DOHH2 (cell line): ENCODE data around the gene MAN2B2.

Experiments
- H3F3A ChIP-seq: fragments of 200-600 bp; sonication (generic), shearing (Covaris generic); 2 replicates; pipeline ENCODE4 v1.6.0; 2016; ENCODE audit warnings: antibody characterized with exemption, mild to moderate bottlenecking; ENCODE audit not compliant: control insufficient read depth, insufficient read depth
- H3K27ac ChIP-seq: fragments of 200-600 bp; sonication (generic); 2 replicates; pipeline ENCODE4 v1.5.1; 2014; ENCODE audit warnings: low read depth, mild to moderate bottlenecking, low read length, moderate library complexity
- H3K27me3 ChIP-seq: fragments of 200-600 bp; sonication (generic); 2 replicates; pipeline ENCODE4 v1.6.1; 2014; ENCODE audit warnings: mild to moderate bottlenecking, low read length, mixed read lengths; ENCODE audit not compliant: control insufficient read depth
- H3K36me3 ChIP-seq: fragments of 200-600 bp; sonication (generic); 2 replicates; pipeline ENCODE4 v1.6.1; 2014; ENCODE audit warnings: mild to moderate bottlenecking, low read length, moderate library complexity, mixed read lengths; ENCODE audit not compliant: control insufficient read depth
- H3K4me1 ChIP-seq: fragments of 200-600 bp; sonication (generic); 2 replicates; pipeline ENCODE4 v1.6.1; 2014; ENCODE audit warnings: mild to moderate bottlenecking, low read length, mixed read lengths; ENCODE audit not compliant: control insufficient read depth
- H3K4me2 ChIP-seq: fragments of 200-600 bp; sonication (generic); 2 replicates; pipeline ENCODE4 v1.6.0; 2014; ENCODE audit warnings: mild to moderate bottlenecking, low read length, moderate library complexity
- H3K4me3 ChIP-seq: fragments of 200-600 bp; sonication (generic); 2 replicates; pipeline ENCODE4 v1.5.1; 2014; ENCODE audit warnings: mild to moderate bottlenecking, low read length, mixed read lengths
- H3K79me2 ChIP-seq: fragments of 200-600 bp; sonication (generic); 2 replicates; pipeline ENCODE4 v1.6.1; 2014; ENCODE audit warnings: mild to moderate bottlenecking, low read length, mixed read lengths; ENCODE audit not compliant: control insufficient read depth
- H3K9me2 ChIP-seq: fragments of 200-600 bp; sonication (generic); replicated peaks from 2 replicates; pipeline ENCODE4 v1.6.1; 2014; ENCODE audit warnings: mild to moderate bottlenecking, low read length, mixed read lengths; ENCODE audit not compliant: control insufficient read depth
- H3K9me3 ChIP-seq: fragments of 200-600 bp; sonication (generic); 2 replicates; pipeline ENCODE4 v1.6.1; 2014; ENCODE audit warnings: antibody characterized with exemption, low read length, mixed read lengths; ENCODE audit not compliant: control insufficient read depth, insufficient read depth
- H4K20me1 ChIP-seq: fragments of 200-600 bp; sonication (generic); 2 replicates; pipeline ENCODE4 v1.6.0; 2014; ENCODE audit warnings: low read depth, mild to moderate bottlenecking, antibody characterized with exemption, low read length, moderate library complexity; ENCODE audit not compliant: control insufficient read depth, insufficient read depth
- EZH2phosphoT487 ChIP-seq: fragments of 200-600 bp; sonication (generic); IDR thresholded peaks from 2 replicates; pipeline ENCODE4 v1.6.1; 2017; ENCODE audit warnings: borderline replicate concordance, mild to moderate bottlenecking, antibody characterized with exemption, low read length, moderate library complexity, mixed read lengths
- TF ChIP-seq, protein P1 (sequence below): fragments of 200-600 bp; sonication (generic); IDR thresholded peaks from one replicate; pipeline ENCODE4 v1.5.1; 2014; ENCODE audit warnings: antibody characterized with exemption, mild to moderate bottlenecking, low read depth, low read length; ENCODE audit not compliant: poor library complexity, severe bottlenecking

MAN2B2 gene

DNA sequence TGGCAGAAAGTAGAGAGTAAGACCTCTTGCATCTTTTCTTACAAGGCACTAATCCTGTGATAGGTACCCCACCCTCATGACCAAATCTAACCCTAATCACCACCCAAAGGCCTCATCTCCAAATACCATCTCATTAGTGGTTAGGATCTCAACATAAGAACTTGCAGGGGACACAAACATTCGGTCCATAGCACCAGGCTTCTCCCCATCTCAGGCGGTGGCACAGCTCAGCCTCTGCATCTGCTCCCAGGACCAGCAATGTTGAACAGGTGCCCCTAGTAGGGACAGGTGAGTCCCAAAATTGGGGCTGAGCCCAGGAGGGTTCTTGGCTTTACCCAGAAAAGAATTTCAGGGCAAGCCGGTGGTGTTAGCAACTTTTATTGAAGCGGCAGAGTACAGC lies 57.1 kb downstream of the MAN2B2 start:
- Histone ChIP-seq H3K4me3 (no peak overlapping the region), H3K9me2 (no peaks in the 10 kb centered on the region), H3K27ac (no peak overlapping the region), H3K9me3 (no peaks in the 10 kb centered on the region), H3K4me1 (peaks cover 9% of the 10 kb centered on the region), H3K36me3 (no peaks in the 10 kb centered on the region), H4K20me1 (no peaks in the 10 kb centered on the region), H3F3A (no peaks in the 10 kb centered on the region), H3K27me3 (no peaks in the 10 kb centered on the region), H3K4me2 (no peak overlapping the region), H3K79me2 (no peaks in the 10 kb centered on the region)
- no peak for TF ChIP-seq EZH2phosphoT487
- TF ChIP-seq, protein P1, sequence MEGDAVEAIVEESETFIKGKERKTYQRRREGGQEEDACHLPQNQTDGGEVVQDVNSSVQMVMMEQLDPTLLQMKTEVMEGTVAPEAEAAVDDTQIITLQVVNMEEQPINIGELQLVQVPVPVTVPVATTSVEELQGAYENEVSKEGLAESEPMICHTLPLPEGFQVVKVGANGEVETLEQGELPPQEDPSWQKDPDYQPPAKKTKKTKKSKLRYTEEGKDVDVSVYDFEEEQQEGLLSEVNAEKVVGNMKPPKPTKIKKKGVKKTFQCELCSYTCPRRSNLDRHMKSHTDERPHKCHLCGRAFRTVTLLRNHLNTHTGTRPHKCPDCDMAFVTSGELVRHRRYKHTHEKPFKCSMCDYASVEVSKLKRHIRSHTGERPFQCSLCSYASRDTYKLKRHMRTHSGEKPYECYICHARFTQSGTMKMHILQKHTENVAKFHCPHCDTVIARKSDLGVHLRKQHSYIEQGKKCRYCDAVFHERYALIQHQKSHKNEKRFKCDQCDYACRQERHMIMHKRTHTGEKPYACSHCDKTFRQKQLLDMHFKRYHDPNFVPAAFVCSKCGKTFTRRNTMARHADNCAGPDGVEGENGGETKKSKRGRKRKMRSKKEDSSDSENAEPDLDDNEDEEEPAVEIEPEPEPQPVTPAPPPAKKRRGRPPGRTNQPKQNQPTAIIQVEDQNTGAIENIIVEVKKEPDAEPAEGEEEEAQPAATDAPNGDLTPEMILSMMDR: no peak

DNA sequence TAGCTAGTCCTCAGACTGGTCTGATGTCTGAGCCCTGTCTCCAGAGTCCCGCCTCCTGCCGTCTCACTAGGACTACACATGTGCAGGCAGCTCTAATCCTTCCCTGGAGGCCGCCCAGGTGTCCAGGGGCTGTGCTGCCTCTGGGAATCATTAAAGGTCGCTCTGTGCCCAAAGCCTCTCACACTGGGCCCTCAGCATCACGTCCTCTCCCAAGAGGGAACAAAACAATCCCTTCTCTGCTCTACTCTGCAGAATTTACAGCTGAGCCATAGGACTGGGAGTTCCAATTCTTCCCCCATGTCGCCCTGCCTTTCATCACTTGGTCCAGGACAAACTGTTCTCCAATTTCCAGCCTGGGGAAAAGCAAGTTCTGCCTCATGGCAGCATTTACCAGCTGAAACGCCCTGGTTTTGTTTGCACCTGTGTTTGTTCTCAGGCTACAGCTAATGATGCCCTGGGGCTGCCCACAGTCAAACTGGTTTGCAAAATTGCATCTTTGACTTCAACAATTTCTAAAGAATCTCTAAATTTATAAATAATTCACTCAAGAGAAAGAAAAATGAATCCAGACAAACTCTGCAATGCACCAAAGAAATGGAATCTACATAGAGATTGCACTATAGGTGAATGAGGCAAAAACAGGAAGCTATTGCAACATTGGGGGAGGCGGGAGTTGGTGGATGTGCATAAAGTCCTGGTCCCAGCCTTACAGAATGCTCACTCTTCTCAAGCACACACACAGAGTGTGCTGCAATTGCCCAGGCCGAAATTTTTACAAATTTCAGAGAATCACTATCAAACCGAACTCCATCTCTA lies 58.3 kb downstream of the MAN2B2 start:
- Histone ChIP-seq H3F3A (no peaks in the 10 kb centered on the region), H3K4me1 (peaks cover 9% of the 10 kb centered on the region), H3K4me3 (no peak overlapping the region), H3K27me3 (no peaks in the 10 kb centered on the region), H3K36me3 (no peaks in the 10 kb centered on the region), H3K9me2 (no peaks in the 10 kb centered on the region), H3K9me3 (no peaks in the 10 kb centered on the region), H3K4me2 (no peak overlapping the region), H3K79me2 (no peaks in the 10 kb centered on the region), H3K27ac (no peak overlapping the region), H4K20me1 (no peaks in the 10 kb centered on the region)
- TF ChIP-seq, protein P1: no peak
- no peak for TF ChIP-seq EZH2phosphoT487

DNA sequence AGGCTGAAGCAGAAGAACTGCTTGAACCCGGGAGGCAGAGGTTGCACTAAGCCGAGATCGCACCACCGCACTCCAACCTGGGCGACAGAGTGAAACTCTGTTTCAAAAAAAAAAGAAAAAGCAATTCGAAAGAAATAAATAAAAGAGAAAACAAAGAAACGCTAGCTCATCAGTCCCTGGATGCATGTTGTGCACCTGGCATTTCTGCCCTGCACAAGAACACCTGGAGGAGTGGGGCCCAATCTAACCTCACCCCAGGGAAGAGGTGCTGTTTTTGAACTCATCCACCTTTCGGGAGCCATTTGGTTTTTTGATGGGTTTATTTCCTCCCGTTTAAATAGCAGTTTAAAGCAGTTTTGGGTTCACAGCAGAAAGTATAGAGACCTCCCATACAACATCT lies 59.8 kb downstream of the MAN2B2 start:
- H3K27ac ChIP-seq: no peak overlapping the region
- H3K4me3 ChIP-seq: no peak overlapping the region
- H3K4me2 ChIP-seq: no peak overlapping the region
- no peaks in the 10 kb centered on the region for H3K9me2 ChIP-seq
- no peaks in the 10 kb centered on the region for H3K36me3 ChIP-seq
- peaks cover 12% of the 10 kb centered on the region for H3K4me1 ChIP-seq
- no peak for TF ChIP-seq EZH2phosphoT487
- TF ChIP-seq, protein P1: no peak
- H3K79me2 ChIP-seq: no peaks in the 10 kb centered on the region
- no peaks in the 10 kb centered on the region for H4K20me1 ChIP-seq
- no peaks in the 10 kb centered on the region for H3K9me3 ChIP-seq
- H3K27me3 ChIP-seq: no peaks in the 10 kb centered on the region
- 0 out of 2 replicates have a peak, but pooled peaks cover 2% of the 10 kb centered on the region for H3F3A ChIP-seq
